Neuronal stem cell (in vitro differentiated cells): Measurements from ENCODE around the gene SETD1B.

Source experiments
- DNase-seq: peaks from one replicate; pipeline ENCODE4 v3.0.0-alpha.2; 2013; ENCODE audit warnings: low spot score
- H2AFZ ChIP-seq: one replicate; pipeline ENCODE4 v1.6.1; 2013; ENCODE audit warnings: mild to moderate bottlenecking, low read length, inconsistent platforms
- H2AK5ac ChIP-seq: 2 replicates; pipeline ENCODE4 v1.6.1; 2013; ENCODE audit warnings: low read depth, mild to moderate bottlenecking, inconsistent platforms, low read length, moderate library complexity, mixed read lengths
- H2BK120ac ChIP-seq: 2 replicates; pipeline ENCODE4 v1.6.1; 2013; ENCODE audit warnings: low read depth, mild to moderate bottlenecking, inconsistent platforms, low read length, moderate library complexity, mixed read lengths
- H2BK12ac ChIP-seq: one replicate; pipeline ENCODE4 v1.6.1; 2013; ENCODE audit warnings: low read length, inconsistent platforms
- H2BK15ac ChIP-seq: 2 replicates; pipeline ENCODE4 v1.6.1; 2013; ENCODE audit warnings: mild to moderate bottlenecking, low read length, inconsistent platforms, mixed read lengths
- H2BK5ac ChIP-seq: one replicate; pipeline ENCODE4 v1.6.1; 2013; ENCODE audit warnings: inconsistent platforms, mild to moderate bottlenecking, low read length, moderate library complexity
- H3K14ac ChIP-seq: one replicate; pipeline ENCODE4 v1.6.1; 2013; ENCODE audit warnings: low read length, inconsistent platforms
- H3K18ac ChIP-seq: 2 replicates; pipeline ENCODE4 v1.6.1; 2013; ENCODE audit warnings: low read length, inconsistent platforms
- H3K23ac ChIP-seq: 2 replicates; pipeline ENCODE4 v1.6.1; 2013; ENCODE audit warnings: low read depth, mild to moderate bottlenecking, mixed read lengths, low read length, inconsistent platforms; ENCODE audit not compliant: poor library complexity
- H3K27ac ChIP-seq: replicated peaks from 3 replicates; pipeline ENCODE4 v1.5.1; 2013; ENCODE audit warnings: low read length, inconsistent platforms
- H3K27me3 ChIP-seq, 3 experiments: 2 replicates each; pipeline ENCODE4 v1.6.1; 2013; ENCODE audit warnings: low read length in 3 of 3, mild to moderate bottlenecking in 2 of 3, inconsistent platforms in 1 of 3, low read depth in 1 of 3, mixed read lengths in 1 of 3, moderate library complexity in 1 of 3; ENCODE audit not compliant: control insufficient read depth in 3 of 3, insufficient read depth in 3 of 3
- H3K36me3 ChIP-seq, 2 donors: replicated peaks in 1 of 2; 2 replicates each; pipeline ENCODE4 v1.6.1; 2013; ENCODE audit warnings: low read length in 2 of 2; ENCODE audit not compliant: control insufficient read depth in 2 of 2, insufficient read depth in 2 of 2
- H3K4ac ChIP-seq: 2 replicates; pipeline ENCODE4 v1.6.1; 2013; ENCODE audit warnings: inconsistent platforms, mild to moderate bottlenecking, low read length, moderate library complexity
- H3K4me1 ChIP-seq, 2 donors: 1 replicate in 1 of 2; 2 replicates in 1 of 2; pipeline ENCODE4 v1.6.1; 2013; ENCODE audit warnings: low read length in 2 of 2, low read depth in 1 of 2; ENCODE audit not compliant: control insufficient read depth in 2 of 2, insufficient read depth in 1 of 2
- H3K4me2 ChIP-seq: one replicate; pipeline ENCODE4 v1.6.1; 2013; ENCODE audit warnings: mild to moderate bottlenecking, low read length, inconsistent platforms; ENCODE audit not compliant: insufficient read depth, poor library complexity, severe bottlenecking
- H3K4me3 ChIP-seq, 2 donors: 2 replicates each; pipeline ENCODE4 v1.5.1; 2013; ENCODE audit warnings: low read length in 2 of 2, mild to moderate bottlenecking in 2 of 2, inconsistent platforms in 1 of 2, moderate library complexity in 1 of 2
- H3K79me1 ChIP-seq: one replicate; pipeline ENCODE4 v1.6.1; 2013; ENCODE audit warnings: low read depth, mild to moderate bottlenecking, inconsistent platforms, low read length, moderate library complexity
- H3K9ac ChIP-seq: one replicate; pipeline ENCODE4 v1.6.1; 2013; ENCODE audit warnings: mild to moderate bottlenecking, low read depth, low read length, inconsistent platforms; ENCODE audit not compliant: poor library complexity
- H3K9me3 ChIP-seq, 2 donors: replicated peaks in 1 of 2; 2 replicates each; pipeline versions ENCODE3 to v1.6.1; 2013; ENCODE audit warnings: low read length in 2 of 2, mild to moderate bottlenecking in 2 of 2, inconsistent platforms in 1 of 2, low read depth in 1 of 2, mixed read lengths in 1 of 2, moderate library complexity in 1 of 2; ENCODE audit not compliant: control insufficient read depth in 2 of 2, insufficient read depth in 1 of 2
- H4K8ac ChIP-seq: one replicate; pipeline ENCODE4 v1.6.1; 2013; ENCODE audit warnings: low read depth, mild to moderate bottlenecking, inconsistent platforms, low read length, moderate library complexity
- H4K91ac ChIP-seq: one replicate; pipeline ENCODE4 v1.6.1; 2013; ENCODE audit warnings: low read length, low read depth, mild to moderate bottlenecking, inconsistent platforms; ENCODE audit not compliant: poor library complexity
- WGBS, 2 donors: extraction: QIAGEN DNeasy Blood & Tissue Kit; methylation state at CpG; one replicate each; pipeline ENCODE4 v1.1.7; 2013; ENCODE audit warnings: missing lambda C conversion rate in 2 of 2, mixed read lengths in 1 of 2; ENCODE audit not compliant: insufficient read length in 2 of 2, insufficient replicate concordance in 1 of 2; ENCODE audit errors: extremely low coverage in 2 of 2; 5-methylcytosine and 5-hydroxymethylcytosine counted together

Gene SETD1B

DNA sequence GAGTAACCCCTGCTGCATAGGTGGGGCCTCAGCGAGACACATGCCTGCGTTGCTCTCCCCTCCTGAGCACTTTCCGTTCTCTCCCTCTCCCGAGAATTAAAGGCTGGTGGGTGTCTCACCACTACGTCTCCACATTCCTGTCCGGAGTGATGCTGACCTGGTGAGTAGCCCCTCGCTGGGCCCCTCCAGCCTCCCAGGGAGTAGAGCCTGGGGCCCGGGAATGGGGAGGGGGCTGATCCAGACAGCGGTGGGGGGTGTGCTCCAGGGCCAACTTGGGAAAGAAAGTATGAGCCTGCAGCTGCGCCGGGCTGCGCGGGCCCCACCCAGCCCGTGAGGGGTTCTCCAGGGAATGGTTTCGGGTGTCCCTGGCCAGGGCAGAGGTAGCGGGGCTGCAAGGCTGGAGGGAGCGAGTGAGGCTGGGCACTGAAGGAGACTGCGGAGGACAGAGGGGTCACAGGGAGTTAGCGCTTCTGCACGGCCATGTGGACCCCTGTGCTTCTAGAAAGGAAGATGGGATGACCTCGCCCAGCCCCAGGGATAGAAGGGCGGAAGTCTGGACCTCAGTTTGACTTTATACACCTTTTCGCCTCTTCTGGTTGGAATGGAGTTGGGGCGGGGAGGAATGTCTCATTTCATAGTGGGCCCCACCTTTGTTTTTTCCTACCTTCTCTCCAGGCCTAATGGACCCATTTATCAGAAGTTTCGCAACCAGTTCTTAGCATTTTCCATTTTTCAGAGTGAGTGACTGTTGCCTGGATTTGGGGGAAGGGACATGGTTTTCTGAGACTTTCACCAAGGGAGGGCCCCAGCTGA is 32.8 kb upstream of the SETD1B start:
- H3K23ac ChIP-seq: no peak overlapping the region
- H3K14ac ChIP-seq: no peak overlapping the region
- no peak overlapping the region for H3K4me2 ChIP-seq
- no peak overlapping the region for H3K27ac ChIP-seq
- no peak overlapping the region for H2BK12ac ChIP-seq
- peaks cover 0 to 3% of the 10 kb centered on the region in 2 donors for H3K36me3 ChIP-seq
- no peaks in the 10 kb centered on the region for H3K9me3 ChIP-seq
- H3K4me3 ChIP-seq: no peak overlapping the region
- peaks cover 0 to 17% of the 10 kb centered on the region in 2 donors for H3K4me1 ChIP-seq
- no peak for DNase-seq
- H3K18ac ChIP-seq: peak overlapping the region; percentile 78
- H3K27me3 ChIP-seq: no peaks in the 10 kb centered on the region
- no peak overlapping the region for H2BK120ac ChIP-seq
- no peak overlapping the region for H4K91ac ChIP-seq
- no peak overlapping the region for H2AFZ ChIP-seq
- H3K9ac ChIP-seq: no peak overlapping the region
- peak overlapping the region; percentile 24 for H2BK15ac ChIP-seq
- WGBS, 2 donors: no CpG with 5 or more reads among the region's 25 CpGs
- peak overlapping the region; percentile 83 for H2AK5ac ChIP-seq
- no peak overlapping the region for H3K4ac ChIP-seq
- H4K8ac ChIP-seq: no peak overlapping the region
- H2BK5ac ChIP-seq: no peak overlapping the region
- H3K79me1 ChIP-seq: no peaks in the 10 kb centered on the region

- Histone ChIP-seq H3K36me3 (no peaks in the 10 kb centered on the region), H3K18ac (no peak overlapping the region), H3K9ac (no peak overlapping the region), H3K14ac (no peak overlapping the region), H2BK5ac (no peak overlapping the region), H3K4me2 (no peak overlapping the region), H2AFZ (peak overlapping the region; percentile 27), H3K79me1 (no peaks in the 10 kb centered on the region), H2BK15ac (no peak overlapping the region), H3K4ac (no peak overlapping the region), H2AK5ac (no peak overlapping the region), H3K23ac (peak overlapping the region; percentile 83), H3K9me3 (no peaks in the 10 kb centered on the region), H3K27ac (no peak overlapping the region), H3K4me3 (no peak overlapping the region), H2BK120ac (no peak overlapping the region), H3K4me1 (peaks cover 0 to 19% of the 10 kb centered on the region in 2 donors), H2BK12ac (no peak overlapping the region), H4K8ac (no peak overlapping the region), H3K27me3 (no peaks in the 10 kb centered on the region), H4K91ac (no peak overlapping the region)
- no CpG with 5 or more reads among the region's 14 CpGs for WGBS, 2 donors
- no peak for DNase-seq
Measured at GRCh38 chr12:121773011-121773777, 30.6 kb upstream of the SETD1B start.

- Histone ChIP-seq H3K9ac (peak overlapping the region; percentile 4), H2BK5ac (peak overlapping the region; percentile 82), H3K14ac (peak overlapping the region; percentile 71), H3K4me1 (peaks cover 0 to 19% of the 10 kb centered on the region in 2 donors), H2BK12ac (peak overlapping the region; percentile 73), H3K23ac (no peak overlapping the region), H2AK5ac (peak overlapping the region; percentile 94), H3K36me3 (peaks cover 0 to 2% of the 10 kb centered on the region in 2 donors), H3K18ac (peak overlapping the region; percentile 90), H2BK120ac (no peak overlapping the region), H3K27ac (no peak overlapping the region), H2AFZ (no peak overlapping the region), H3K9me3 (no peaks in the 10 kb centered on the region), H2BK15ac (peak overlapping the region; percentile 94), H3K79me1 (peaks cover 1% of the 10 kb centered on the region), H4K8ac (no peak overlapping the region), H3K4ac (no peak overlapping the region), H3K4me2 (peak overlapping the region; percentile 11), H4K91ac (no peak overlapping the region), H3K4me3 (peak overlapping the region in 1 of 2 donors; percentile 37), H3K27me3 (no peaks in the 10 kb centered on the region)
- no CpG with 5 or more reads among the region's 14 CpGs for WGBS, 2 donors
- no peak for DNase-seq
Measured at GRCh38 chr12:121774968-121775474, 28.8 kb upstream of the SETD1B start.

DNA sequence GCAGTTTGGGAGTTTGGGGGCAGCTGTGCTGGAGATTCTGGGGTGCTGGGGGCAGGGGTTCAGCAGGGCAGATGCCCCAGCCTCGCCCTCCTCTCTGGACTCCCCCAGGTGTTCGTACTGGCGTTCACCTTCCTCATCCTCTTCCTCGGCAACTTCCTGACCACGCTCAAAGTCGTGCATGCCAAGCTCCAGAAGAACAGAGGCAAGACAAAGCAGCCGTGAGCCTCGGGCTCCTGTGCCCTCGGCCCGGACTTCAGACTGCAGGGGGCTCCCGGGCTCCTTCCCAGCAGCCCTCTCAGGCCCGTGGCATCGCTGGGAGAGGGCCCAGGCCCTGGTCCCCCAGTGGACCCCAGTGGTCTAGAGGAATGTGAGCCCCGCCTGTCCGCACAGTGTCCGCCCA is 28.3 kb upstream of the SETD1B start:
- Histone ChIP-seq H2BK15ac (peak overlapping the region; percentile 94), H3K18ac (peak overlapping the region; percentile 90), H3K23ac (no peak overlapping the region), H2BK5ac (peak overlapping the region; percentile 82), H3K4me1 (peaks cover 0 to 15% of the 10 kb centered on the region in 2 donors), H2BK12ac (peak overlapping the region; percentile 58), H4K8ac (no peak overlapping the region), H3K79me1 (peaks cover 1% of the 10 kb centered on the region), H2AK5ac (peak overlapping the region; percentile 94), H4K91ac (no peak overlapping the region), H2BK120ac (no peak overlapping the region), H3K27ac (no peak overlapping the region), H3K4ac (peak overlapping the region; percentile 66), H2AFZ (no peak overlapping the region), H3K4me2 (no peak overlapping the region), H3K4me3 (no peak overlapping the region), H3K9ac (peak overlapping the region; percentile 44), H3K9me3 (no peaks in the 10 kb centered on the region), H3K27me3 (no peaks in the 10 kb centered on the region), H3K14ac (no peak overlapping the region), H3K36me3 (peaks cover 2 to 3% of the 10 kb centered on the region in 2 donors)
- DNase-seq: no peak
- WGBS, 2 donors: no CpG with 5 or more reads among the region's 16 CpGs
